ENCODE results near the gene PLOD1.

The PLOD1 gene

DNA sequence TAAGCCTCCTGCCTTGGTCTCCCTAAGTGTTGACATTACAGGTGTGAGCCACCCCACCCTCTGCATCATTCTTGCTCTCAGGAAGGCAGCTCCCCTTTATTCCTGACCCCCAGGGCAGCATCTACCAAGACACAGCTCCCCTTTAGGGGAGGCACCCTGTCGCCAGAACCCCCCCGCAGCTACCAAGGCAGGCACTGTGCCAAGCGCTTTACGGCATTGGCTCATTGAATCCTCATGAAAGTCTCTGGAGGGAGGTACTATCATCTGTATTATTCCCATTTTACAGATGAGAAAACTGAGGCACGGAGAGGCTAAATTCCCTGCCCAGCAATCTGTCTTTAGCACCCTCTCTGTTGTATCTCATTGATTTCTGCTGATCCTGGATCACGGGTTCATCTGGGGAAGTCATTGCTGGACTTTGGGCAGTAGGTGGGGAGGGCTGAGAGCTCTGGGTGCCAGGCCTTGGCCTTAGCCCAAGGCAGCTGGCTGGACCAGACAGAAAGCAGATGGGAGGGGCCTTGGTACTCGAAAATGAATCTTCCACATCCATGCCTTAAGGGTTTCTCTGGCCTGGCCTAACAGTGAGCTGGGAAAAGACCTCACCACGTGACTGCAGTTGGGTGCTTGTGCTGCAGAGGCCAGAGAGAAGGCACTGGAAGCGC lies 5.9 kb downstream of the PLOD1 start:
- DNase-seq = no peak

DNA sequence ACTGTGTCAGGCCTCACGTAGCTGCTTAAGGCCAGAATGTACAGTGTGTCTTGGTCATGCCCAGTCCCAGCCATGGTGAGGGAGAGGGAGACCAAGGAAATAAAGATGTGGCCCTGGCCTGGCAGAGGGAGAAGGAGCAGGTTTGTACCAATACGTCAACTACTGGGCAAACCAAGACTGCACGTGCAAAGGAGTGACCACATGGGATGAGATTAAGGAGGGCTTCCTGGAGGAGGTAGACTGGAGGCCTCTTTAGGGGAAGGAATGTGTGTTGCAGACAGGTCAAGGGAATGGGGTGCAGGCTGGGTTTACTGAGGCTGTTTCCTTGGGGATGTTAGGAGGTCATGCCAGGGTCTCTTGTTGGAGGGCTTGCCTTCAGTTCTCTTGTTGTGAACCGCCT lies 7.8 kb downstream of the PLOD1 start:
- no peak for DNase-seq

DNA sequence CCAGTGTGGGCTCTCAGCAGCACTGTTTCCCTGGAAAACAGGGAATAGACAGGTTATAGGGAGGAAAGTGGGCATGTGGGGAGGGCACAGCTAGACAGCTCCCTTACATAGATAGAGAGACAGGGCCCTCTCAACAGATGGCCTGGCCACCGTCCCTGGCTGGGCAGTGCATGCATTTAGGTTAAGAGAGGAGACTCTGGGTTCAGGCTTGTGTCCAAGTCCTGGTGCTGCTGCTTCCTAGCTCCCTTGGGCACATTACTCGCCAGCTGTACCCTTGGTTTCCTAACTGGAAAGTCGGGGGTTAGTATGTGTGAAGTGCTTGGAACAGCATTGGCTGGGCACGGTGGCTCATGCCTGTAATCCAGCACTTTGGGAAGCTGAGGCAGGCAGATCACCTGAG lies 9.1 kb downstream of the PLOD1 start:
- no peak for DNase-seq

DNA sequence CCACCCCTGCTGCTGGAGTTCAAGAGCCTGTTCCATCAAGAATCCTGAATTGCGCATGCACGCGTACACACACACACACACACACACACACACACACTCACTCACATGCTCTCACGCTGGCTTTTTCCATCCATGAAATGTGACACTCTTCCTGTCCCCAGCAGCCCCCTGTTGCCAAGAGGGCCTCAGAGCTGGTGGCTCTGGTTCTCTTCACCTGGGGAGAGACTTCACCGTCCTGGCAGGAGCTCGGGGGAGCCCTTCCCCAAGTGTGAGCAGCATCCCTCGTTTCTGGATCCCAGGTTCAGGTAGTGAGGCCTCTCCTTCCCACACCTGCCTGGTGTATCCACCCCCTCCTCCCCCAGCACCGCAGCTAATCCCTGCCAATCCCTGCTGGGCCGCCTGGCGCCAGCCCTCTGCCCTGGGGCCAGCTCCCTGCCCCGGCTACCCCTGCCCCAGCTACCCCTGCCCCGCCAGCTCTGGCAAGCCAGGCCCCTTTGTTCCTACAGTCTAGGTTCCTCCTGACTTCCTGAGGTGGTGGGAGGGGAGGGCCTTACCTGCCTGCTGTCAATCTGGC lies 9.9 kb downstream of the PLOD1 start:
- no peak for DNase-seq

DNA sequence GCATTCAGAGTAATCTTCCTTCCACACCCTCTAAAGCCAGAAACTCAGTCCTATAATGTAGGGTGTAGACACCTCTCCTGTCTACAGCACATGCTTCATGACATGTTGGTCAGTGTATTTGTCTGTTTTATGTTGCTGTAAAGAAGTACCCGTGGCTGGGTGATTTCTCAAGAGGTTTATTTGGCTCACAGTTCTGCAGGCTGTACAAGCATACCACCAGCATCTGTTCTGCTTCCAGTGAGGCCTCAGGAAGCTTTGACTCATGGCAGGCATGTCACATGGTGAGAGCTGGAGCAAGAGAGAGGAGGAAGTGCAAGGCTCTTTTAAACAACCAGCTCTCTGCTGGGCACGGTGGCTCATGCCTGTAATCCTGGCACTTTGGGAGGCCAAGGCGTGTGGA lies 12.1 kb downstream of the PLOD1 start:
- no peak for DNase-seq

DNA sequence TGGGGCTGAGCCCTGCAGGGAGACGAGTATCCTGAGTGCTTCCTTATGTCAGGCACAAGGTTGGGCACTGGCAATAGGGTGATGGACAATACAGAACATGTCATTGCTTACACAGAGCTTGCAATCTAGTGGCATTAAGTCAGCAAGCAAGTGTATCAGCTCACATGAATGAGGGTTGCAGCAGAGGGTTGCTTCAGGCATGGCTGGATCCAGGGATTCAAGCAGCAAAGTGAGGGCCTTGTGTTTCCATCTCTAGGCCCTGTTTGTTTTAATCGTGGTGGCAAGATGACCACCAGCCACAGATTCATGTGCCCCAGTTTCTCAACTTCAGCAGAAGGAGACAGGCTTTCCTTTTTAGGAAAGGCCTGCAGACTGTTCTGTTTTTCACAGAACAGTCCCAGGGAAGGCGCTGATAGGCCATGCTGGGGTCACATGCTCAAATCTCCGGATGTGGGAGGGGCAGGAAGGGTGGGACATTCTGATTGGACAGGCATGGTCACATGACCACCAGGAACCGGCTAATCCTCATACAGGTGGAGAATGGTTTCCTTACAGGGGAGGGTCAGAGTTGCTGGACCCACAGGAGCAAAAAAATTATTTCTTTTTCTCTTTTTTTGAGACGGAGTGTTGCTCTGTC lies 14.4 kb downstream of the PLOD1 start:
- DNase-seq = no peak

DNA sequence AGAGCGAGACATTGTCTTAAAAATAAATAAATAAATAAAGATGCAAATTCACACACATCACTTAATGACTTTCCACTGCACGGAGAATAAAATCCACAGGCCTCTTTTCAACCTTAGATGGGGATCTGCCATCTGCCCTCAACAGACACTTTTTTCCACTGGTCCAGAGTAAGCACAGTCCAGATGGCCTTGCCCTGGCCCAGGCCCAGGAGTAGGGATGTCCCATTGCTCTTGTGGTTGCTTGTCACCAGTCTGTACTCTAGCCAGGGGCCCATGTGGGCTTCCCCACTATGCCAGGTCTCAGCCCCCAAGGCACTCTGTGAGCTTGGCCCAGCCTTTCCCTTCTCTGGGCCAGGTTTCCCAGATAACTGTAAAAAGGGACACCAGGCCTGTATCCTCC lies 17.4 kb downstream of the PLOD1 start:
- no peak for DNase-seq

DNA sequence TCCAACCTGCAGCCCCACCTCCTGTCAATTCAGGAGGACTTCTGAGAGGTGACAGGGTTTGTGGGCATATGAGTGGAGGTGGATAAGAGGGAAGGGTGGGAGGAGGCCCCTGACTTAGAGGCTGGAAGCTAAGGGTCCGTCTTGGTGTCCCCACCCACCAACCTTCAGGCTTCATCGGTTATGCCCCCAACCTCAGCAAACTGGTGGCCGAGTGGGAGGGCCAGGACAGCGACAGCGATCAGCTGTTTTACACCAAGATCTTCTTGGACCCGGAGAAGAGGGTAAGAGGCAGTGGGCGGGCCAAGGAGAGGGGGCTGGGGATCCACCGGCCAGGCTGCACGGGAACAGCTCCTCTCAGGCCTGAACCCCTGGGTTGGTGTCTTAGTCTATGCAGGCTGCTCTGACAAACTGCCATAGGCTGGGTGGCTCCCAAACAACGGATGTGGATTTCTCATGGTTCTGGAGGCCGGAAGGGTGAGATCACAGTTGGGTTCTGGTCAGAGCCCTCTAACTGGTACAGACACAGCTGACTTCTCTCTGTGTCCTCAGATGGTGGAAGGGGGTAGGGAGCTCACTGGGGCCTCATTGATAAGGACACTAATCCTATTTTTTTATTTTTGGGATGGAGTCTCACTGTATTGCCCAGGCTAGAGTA lies 18.1 kb downstream of the PLOD1 start:
- no peak for DNase-seq

DNA sequence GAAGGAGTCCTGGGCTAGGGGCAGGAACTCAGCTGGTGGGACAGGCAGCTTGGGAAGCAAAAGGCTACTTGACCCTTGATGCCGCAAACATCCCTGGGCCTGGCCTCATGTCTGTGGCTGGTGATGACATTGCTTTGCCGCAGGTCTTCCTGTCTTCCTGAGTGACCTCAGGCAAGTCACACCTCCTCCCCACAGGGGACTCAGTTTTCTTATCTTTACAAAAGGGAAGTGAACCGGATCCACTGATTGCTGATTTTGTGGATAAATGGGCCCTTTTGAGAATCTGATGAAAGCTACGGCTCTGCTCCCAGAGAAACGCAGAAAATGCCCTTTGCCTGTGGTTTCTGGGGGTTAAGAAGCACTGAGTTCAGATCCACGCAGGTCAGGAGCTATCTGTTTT lies 20.7 kb downstream of the PLOD1 start:
- DNase-seq = no peak

DNA sequence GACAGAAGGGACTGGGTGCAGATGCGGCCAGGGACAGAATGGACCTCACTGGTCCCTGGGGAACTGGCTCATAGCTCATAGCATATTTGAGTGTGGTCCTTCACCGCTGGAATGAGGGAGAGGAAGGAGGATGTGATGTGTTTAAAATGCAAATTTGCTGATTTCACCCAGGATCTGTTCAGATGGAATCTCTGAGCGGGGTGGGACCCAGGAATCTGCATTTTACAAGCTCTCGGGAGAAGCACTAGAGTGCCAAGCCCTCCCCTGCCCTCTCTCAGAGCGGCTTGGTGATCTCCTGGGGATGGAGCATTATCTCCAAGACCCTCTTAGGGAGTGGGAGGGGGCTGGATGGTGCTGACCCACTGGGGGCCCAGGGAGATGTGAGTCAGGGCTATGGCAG lies 22.9 kb downstream of the PLOD1 start:
- DNase-seq = no peak

DNA sequence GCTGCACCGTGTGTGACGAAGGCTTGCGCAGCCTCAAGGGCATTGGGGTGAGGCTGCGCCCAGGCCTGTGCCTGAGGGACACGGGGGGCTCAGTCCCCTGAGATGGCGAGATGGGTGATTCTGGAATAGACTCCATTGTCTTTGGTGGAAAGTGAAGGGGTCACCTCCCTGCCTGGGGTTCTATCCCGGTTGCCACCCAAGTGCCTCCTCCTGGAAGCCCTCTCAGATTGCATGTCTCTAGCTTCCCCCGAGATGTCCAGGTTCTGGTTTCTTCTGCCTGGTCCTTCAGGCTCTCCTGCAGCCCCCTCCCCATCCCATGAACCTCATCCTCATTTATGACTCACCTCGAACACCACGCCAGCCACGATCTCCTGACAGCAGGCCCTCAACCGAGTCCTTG lies 23.4 kb downstream of the PLOD1 start:
- DNase-seq = no peak

DNA sequence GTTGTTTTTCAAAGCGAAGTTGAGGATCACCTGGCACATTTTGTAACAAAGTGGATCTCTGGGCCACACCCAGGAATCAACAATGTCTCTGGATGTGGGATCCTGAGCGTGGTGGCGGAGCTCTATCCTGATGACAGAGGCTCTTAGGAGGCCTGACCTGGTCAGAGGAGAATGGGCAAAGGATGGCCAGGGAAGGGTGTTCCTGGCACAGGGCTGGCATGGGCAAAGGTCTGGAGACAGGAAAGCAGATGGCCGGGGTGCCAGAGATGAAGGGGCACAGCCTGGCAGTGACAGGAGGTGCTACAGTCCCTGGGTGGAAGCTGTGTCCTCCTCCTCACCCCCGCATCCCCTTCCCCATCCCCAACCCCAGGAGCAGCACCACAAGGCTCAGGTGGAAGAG lies 25.8 kb downstream of the PLOD1 start:
- DNase-seq = no peak

DNA sequence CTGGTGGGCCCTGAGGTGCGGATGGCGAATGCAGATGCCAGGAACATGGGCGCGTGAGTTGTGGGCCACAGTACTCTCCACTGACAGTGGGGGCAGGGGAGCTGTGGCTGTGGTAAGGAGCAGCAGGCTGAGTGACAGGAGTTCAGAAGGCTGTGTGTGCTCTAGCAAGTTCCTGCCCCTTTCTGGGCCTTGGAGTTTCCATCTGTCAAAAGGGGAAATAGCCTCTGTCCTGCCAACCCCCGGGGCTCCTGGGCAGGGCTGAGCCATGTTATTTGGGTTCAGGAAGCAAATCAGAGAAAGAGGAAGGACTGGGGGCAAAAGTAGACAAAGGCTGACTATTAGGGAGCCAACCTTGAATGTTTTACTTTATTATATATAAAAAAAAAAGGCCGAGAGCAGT lies 26.2 kb downstream of the PLOD1 start:
- DNase-seq = no peak

DNA sequence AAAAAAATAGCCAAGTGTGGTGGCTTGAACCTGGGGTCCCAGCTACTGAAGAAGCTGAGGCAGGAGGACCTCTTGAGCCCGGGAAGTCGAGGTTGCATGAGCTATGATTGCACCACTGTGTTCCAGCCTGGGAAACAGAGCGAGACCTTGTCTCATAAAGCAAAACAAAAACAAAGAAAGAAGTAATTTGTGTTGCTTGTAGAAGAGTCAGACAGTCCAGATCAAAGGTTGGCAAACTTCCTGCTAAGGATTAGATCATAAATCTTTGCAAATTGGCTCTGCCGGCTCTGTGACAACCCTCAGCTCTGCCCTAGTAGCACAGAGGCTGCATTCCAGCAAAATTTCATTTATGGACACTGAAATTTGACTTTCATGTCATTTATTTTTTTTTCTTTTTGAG lies 26.7 kb downstream of the PLOD1 start:
- no peak for DNase-seq

DNA sequence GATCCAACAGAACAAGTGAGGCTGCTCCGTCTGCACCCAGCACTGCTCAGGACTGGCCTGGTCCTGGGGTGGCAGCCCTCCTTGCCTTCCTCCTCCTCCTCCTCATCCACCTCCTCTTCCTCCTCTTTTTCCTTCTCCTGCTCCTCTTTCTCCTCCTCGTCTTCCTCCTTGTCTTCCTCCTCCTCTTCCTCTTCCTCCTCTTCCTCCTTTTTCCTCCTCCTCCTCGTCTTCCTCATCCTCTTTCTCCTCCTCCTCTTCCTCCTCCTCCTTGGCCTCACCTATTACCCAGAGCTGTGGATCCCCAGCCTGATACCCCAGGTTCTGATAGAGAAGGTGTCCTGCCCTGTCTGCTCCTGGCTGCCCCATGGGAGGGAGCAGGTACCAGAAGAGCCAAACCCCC lies 29.1 kb downstream of the PLOD1 start:
- no peak for DNase-seq

DNA sequence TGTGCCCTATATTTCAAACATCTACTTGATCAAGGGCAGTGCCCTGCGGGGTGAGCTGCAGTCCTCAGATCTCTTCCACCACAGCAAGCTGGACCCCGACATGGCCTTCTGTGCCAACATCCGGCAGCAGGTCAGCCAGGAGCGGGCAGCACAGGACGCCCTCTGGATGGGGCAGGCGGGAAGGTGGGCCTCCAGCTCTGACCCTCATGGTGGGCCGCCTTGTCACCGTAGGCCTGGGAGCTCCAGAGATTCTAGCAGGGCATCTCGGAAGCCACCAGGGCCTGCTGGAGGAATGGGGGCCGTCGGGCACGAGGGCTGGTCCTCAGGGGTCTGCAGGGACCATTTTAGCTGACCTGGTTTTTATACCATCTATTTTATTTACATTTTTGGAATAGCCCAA lies 30.1 kb downstream of the PLOD1 start:
- DNase-seq = no peak

DNA sequence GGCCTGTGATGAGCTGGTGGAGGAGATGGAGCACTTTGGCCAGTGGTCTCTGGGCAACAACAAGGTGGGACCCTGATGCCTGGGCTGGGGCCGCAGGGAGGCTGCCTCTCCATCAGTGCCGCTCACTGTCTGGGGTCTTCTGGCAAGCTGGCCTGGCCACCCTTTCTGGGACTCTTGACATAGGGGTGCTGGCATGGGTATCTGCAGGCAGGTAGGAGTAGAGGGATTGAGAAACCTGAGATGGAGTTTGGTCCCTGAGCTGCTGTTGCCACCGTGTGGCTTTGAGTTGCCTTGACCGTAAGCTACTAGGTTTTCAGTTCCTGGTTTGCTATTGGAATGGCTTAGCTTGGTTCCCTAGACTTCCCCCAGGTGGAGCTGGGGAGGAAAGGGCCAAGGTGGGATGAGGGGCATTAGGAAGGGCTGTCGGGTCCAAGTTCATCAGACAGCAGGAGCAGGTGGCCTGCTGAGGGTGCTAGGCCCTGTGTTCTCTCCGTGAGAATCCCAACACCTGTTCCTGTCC lies 32.6 kb downstream of the PLOD1 start:
- no peak for DNase-seq

DNA sequence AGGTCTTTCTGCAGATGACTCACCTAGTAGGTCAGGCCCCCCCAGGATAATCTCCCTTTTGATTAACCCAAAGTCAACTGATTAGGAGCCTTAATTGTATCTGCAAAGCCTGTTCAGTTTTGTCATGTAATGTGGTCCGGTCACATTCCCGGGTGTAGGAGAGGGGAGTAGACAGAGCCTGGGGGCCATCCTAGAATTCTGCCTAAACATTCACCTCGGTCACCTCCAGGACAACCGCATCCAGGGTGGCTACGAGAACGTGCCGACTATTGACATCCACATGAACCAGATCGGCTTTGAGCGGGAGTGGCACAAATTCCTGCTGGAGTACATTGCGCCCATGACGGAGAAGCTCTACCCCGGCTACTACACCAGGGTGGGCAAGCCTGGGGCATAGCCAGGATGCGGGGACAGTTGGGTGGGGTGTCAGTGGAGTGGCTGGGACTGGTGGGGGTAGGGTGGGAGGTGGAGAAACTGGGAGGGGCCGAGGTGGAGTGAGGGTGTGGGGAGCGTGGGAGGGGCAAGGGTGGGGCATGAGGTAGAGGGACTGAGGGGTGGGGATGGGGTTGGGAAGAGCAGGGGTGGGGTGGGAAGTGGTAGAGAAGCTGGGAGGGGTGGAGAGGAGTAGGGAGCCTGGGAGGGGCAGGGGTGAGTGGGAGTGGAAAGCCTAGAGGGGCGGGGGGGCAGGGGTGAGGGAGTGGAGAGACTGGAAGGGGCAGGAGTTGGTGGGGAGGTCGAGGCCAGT lies 36.1 kb downstream of the PLOD1 start:
- no peak for DNase-seq

DNA sequence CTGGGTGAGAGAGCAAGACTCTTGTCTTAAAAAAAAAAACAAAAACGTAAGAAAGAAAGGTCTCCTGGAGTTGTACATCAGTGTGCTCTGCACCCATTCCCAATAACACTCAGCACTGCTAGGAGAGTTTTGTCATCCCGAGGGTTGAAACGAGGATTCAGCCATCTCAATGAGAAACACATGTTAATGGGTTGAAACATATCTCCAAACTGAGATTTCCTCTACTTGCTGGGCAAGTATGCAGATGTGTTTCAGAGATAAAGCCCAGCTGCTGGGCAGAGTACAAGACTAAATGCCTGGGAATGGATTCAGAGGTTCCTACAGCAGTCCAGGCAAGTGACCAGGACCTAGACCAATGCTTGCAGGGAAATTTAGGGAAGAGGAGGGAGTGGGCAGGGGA lies 43.1 kb downstream of the PLOD1 start:
- no peak for DNase-seq

DNA sequence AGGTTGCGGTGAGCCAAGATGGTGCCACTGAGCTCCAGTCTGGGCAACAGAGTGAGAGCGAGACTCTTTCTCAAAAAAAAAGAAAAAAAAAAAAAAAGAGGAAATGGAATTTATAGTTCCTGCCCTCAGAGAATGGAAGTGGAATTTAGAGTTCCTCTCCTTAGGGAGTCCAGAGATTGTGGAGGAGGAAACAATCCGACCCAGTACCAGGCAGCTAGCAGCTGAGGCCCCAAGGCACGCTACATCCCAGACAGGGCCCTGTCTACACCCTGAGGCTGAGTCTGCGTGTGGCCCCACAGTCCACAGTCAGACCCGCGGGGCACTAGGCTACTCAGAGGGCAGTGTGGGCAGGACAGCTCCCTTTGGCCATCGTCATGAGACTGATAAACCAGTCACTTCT lies 43.8 kb downstream of the PLOD1 start:
- no peak for DNase-seq

DNA sequence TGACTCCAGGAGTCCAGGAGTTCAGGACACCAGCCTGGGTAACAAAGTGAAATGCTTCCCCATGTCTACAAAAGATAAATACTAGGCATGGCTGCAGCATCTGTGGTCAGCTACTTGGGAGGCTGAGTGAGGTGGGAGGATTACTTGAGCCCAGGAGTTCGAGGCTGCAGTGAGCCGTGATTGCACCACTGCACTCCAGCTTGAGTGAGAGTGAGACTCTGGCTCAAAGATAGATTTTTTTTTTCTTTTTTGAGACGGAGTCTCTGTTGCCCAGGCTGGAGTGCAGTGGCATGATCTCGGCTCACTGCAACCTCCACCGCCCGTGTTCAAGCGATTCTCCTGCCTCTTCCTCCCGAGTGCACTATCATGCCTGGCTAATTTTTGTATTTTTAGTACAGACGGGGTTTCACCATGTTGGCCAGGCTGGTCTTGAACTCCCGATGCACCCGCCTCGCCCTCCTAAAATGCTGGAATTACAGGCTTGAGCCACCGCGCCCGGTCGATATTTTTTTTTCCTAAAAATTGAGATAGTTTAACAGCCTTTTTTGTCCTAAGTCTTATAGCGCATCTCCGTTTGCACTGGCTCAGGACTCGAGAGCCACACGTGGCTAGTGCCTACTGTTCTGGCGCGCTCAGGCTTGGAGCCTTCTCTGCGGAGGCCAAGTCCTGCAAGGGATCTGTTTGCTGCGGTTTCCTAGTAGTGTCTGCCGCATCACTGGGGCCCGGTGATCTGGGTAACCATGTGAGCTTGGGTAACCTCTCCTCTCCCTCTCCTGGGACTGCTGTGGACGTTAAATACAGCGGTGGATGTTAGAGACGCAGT lies 44.7 kb downstream of the PLOD1 start:
- DNase-seq = no peak
